Lung microvascular endothelial cell (primary cell): ENCODE measurements around the gene ASRGL1. TPM values are rescaled to one million over a fixed set of nuclear protein-coding genes. Genes with fewer than 3 reads are reported as not detected.

Experiments used
- DNase-seq, 2 donors: peaks; one replicate each; pipeline versions ENCODE4 v3.0.0 to v3.0.0-alpha.2; 2010; ENCODE audit warnings: low read depth in 2 of 2
- total RNA-seq: library from RNA; depleted of rRNA; stranded (reverse); fragments of >200 nt; gene quantifications from 2 replicates; pipeline ENCODE4 v1.2.1, GENCODE V29; 2014

Gene ASRGL1
- total RNA-seq, 1 donor from 2014 or later, result 33.3 TPM

- no peak for DNase-seq
Measured at GRCh38 chr11:62392506-62392905, 55.3 kb downstream of the ASRGL1 start.

DNA sequence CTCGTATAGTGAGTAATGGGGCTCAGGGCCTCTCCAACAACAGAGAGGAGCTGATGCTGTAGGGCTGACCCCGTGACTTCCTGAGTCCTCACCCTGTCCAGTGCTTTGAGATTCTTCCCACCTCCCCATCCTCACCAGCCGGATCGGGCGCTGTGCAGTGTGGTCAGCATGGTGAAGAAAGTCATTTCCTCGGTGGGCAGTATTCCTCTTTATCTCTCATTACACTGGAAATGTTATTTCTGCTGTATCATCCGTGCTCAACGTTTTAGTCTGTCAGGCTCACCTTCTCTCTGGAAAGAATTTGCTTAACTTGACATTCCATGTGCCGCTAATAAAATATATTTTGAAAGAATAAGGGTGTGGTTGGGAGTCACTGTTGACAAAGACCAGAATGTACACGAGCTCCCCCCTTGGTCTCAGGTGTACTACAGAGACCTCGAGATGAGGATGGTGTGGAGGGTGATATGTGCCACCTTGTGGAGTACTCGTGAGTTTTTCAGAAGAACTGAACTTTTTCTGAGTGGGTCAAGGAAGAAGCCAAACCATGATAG lies 55.9 kb downstream of the ASRGL1 start:
- no peak for DNase-seq

DNA sequence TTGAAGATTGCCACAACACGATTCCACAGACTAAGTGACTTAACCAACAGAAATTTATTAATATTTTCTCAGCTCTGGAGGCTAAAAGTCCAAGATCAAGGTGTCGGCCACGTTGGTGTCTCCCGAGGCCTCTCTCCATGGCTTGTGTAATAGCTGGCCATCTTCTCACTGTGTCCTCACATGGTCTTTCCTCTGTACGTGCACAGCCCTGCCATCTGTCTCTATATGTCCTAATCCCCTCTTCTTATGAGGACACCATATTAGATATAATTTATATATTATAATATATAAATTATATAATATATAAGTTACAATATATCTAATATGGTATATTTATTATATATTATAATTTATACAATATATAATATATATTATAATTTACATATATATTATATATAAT lies 56.5 kb downstream of the ASRGL1 start:
- no peak for DNase-seq

DNA sequence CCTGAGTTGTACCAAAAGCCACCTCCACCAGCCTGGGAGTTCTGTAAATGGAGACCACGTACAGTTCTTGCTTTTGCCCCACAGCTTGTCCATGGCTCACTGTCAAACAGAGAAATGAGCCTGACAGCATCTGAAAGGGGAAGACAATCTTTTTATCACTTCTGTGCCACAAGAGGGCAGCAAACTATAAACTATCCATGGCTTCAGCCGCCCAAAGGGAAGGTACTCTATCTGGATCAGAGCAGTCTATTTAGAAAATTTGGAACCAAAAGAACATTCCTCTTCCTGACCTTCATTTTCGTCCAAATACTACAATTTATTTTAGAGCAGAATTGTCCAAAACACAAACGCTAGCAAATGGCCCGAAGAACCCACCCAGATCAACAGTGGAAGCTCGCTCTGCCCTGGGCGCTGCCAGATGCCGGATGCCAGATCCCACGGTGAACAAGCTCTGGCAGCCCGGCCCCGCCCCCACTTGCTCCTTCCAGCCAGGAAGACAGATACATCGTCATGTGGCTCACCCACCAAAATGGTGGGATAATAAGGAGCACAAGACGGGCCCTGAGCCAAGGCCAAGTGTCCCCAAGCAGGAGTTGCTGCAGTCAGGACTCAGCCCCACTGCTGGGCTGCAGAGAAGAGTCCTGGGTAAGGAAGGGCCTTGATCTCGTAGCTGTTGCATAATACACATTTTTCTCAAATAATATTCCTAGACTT lies 57.7 kb downstream of the ASRGL1 start:
- peak; percentile 87 to 89 for DNase-seq

GRCh38 chr11:62395885-62396551 lies 58.8 kb downstream of the ASRGL1 start:
- DNase-seq, result no peak

DNA sequence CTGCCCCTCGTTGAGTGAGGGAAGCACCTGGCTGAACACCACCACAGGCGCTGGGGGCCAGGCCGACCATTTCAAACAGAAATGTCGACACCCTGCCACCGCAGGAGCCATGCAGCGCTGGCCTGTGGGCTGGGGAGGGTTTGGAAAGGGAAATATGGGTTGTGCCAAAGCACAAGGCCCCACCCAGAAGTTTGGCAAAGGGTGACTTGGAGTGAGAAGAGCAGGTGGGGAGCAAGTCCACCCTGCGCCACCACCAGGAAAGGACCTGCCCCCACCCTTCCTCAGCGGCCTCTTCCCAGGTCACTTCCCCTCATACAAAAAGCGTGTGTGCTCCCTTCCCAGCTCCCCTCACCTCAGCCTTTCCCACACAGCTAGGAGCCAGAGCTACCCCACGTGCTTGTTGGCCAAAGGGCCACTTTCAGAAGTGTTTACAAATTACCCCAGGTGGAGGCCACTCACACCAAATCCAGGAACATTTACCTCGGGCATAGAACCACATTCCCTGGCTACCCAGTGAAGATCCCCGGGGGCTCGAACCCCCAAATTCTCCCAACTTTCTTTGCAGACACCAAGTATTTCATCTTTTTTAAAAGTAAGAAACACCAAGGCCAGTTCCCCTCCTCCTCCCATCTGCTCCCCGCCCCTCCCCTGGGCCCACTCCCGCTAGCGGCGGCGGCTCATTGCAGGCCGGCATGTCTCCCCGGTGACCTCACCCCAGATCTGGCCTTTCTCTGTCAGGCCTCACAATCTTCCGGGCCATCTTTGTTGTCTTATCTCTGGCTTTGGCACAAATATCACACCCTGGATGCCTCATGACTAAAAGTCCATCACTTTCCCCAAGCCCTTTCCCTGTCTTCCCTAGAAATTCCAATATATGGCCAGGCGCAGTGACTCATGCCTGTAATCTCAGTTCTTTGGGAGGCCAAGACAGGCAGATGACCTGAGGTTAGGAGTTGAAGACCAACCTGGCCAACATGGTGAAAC lies 61.1 kb downstream of the ASRGL1 start:
- peak in 1 of 2 donors; percentile 23 for DNase-seq

DNA sequence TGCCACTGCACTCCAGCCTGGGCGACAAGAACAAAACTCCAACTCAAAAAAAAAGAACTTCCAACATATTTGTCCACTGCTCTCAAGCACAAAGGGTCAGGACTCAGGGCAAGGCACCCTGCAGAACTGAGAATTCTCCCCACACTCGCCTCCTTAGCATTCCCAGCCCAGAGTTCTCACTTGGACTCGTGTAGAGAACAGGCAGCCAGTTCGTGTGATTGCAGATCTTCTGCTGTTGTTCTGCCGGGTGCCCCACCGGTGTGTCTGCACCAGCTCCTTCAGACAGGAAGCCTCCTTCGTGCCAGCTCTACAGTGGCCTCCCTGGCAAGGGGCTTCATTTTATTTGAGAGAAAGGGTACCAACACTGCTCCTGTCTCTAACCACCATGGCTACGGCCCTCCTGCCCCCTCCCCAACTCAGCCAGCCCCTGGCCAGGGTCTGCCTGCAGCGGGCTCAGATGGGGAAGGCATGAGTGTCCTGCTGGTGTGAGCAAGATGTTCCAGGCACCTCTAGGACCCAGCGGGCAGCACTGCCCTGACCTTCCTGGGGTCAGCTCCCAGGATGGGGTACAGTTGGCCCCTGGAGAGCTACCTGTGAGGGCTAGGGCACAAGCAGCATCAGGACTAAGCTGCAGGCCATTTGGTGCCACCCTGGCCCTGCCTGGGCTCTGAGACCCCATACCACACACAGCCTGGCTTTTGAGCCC lies 62.1 kb downstream of the ASRGL1 start:
- DNase-seq, result no peak

GRCh38 chr11:62399878-62400266 lies 62.6 kb downstream of the ASRGL1 start:
- no peak for DNase-seq

DNA sequence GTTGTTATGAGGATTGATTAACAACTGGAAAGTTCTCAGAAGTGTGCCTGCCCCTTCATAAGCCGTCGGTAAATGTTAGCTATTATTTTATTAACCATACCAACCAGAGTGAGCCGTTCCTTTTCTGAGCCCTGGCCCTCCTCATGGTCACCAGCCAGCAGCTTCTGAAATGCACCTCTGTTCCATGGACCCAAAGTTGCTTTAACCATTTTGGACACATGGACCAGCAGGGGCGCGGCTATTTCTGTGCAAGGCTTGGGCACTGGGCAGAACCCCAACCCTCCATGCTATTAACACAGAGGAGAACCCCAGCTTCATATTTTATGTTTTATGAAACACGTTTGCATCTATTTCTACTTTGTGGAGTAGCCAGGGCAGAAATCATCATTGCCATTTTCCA lies 63.0 kb downstream of the ASRGL1 start:
- no peak for DNase-seq

DNA sequence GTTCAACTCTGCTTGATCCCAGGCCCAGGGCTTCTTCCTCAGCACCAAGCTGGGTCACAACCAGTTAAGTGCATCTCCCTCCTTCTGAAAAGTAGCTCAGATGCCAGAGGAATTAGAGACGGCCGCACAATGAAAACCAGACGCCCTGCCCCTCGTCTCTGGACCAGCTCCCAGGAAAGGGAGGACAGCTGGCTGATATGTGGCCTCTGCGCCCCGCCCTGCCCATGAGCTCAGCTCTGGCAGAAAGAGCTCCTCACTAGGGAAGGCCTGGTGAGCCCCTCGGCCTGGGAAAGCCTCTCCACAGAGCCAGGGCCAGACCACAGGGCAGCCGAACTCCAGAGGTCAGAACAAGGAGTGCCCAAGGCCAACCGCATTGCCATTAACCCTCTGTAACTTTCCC lies 63.5 kb downstream of the ASRGL1 start:
- DNase-seq, result no peak

GRCh38 chr11:62401356-62401755 lies 64.1 kb downstream of the ASRGL1 start:
- no peak for DNase-seq

- no peak for DNase-seq
Measured at GRCh38 chr11:62401811-62402210, 64.6 kb downstream of the ASRGL1 start.

- DNase-seq, result no peak
Measured at GRCh38 chr11:62402226-62402959, 65.1 kb downstream of the ASRGL1 start.

DNA sequence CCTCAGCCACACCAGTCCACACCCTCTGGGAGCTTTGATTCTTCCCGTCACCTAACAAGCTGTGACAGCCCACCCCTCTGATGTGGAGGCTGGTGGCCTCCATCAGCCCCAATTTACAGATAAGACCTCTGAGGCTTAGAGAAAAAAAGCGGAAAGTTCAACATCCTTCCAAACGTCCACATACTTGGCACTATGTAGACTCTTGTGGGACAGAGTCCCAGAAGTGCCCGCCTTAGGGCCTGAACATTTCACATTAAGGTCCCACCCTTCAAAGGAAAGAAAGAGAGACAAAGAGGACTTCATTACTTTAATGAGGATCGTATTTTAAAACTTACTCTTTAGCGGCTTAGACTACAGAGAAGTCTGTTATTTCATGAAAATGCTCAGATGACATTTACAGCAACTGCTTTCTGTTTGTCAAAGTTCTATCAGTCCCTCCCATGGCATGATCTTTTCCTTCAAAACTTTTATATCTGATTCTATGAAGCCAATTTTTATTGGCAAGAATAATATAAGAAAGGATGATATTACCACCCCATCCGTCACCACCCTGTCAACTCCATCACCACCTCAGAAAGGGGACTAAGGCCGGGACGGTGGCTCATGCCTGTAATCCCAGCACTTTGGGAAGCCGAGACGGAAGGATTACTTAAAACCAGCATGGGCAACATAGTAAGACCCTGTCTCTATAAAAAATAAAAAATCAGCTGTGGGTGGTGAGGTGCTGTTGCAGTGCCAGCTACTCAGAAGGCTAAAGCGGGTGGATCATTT lies 65.9 kb downstream of the ASRGL1 start:
- no peak for DNase-seq

GRCh38 chr11:62404435-62404834 lies 67.2 kb downstream of the ASRGL1 start:
- DNase-seq, result no peak

GRCh38 chr11:62404901-62405300 lies 67.7 kb downstream of the ASRGL1 start:
- no peak for DNase-seq

DNA sequence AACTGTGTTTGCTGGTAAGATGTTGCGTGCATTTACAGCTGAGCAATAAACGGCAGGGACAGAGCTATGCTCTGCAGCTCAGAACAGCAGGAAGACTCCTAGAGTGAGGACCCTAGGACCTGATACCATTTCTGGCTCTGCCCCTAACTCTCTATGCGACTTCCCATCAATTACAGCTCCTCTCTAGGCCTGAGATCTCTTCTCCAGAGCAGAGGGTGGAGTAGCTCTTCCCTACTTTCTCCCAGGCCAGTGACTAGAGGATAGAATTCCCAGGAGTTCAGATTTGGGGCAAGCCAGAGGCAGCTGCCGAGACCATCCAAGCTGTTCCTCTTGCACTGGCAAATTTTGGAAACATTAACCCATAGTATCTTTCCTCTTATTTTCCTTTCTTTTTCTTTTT lies 68.8 kb downstream of the ASRGL1 start:
- no peak for DNase-seq

DNA sequence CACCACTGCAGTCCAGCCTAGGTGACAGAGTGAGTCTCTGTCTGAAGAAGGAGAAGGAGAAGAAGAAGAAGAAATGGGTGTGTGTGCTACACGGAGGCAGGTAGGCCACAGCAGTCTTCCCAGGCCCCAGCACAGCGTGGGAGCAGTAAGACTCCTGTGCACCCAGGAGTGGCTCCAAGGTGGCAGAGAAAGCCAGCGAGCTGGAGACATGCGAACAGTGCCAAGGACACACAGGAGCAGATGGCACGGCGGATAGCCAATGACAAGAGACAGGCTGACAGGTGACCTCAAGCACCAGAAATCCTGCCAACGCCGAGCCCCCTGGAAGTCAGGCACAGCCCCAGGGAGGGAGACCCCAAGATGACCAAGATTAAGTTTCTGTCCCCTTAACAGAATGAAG lies 72.6 kb downstream of the ASRGL1 start:
- no peak for DNase-seq

DNA sequence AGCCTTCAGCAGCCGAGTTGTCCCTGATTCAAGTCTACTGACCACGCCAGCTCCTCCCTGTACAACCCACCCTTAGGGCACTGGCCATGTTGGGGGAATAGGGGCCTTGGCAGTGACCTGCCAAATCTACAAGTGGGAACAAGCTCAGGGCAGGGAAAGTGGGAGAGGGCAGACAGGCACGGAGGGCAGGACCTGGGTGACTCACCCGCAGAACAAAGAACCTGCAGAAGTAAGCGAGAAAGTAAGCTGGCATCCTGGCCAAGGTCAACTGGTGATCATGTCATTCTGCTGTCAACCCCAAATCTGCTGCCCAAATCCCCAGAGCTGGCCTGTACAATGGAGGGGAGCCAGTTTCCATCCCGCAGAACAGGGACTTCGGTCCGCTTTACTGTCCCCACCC lies 73.7 kb downstream of the ASRGL1 start:
- DNase-seq, result no peak

GRCh38 chr11:62411524-62411923 lies 74.3 kb downstream of the ASRGL1 start:
- DNase-seq, result no peak
